Measurements from ENCODE around the gene IRF3.

The IRF3 gene

GRCh38 chr19:49615861-49616260 lies 49.8 kb downstream of the IRF3 start:
- no peak for TF ChIP-seq EZH2phosphoT487 (conservative IDR thresholded peaks at IDR 0.05; ENCODE audit: low read length)
- TF ChIP-seq, protein P1, sequence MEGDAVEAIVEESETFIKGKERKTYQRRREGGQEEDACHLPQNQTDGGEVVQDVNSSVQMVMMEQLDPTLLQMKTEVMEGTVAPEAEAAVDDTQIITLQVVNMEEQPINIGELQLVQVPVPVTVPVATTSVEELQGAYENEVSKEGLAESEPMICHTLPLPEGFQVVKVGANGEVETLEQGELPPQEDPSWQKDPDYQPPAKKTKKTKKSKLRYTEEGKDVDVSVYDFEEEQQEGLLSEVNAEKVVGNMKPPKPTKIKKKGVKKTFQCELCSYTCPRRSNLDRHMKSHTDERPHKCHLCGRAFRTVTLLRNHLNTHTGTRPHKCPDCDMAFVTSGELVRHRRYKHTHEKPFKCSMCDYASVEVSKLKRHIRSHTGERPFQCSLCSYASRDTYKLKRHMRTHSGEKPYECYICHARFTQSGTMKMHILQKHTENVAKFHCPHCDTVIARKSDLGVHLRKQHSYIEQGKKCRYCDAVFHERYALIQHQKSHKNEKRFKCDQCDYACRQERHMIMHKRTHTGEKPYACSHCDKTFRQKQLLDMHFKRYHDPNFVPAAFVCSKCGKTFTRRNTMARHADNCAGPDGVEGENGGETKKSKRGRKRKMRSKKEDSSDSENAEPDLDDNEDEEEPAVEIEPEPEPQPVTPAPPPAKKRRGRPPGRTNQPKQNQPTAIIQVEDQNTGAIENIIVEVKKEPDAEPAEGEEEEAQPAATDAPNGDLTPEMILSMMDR (IDR thresholded peaks at IDR 0.05; ENCODE audit: insufficient read depth, low read length, poor library complexity, severe bottlenecking): no peak
- Histone ChIP-seq H3K9me2 (replicated peaks; ENCODE audit: insufficient read depth, low read length) (no peaks in the 10 kb centered on the region), H4K20me1 (ENCODE audit: low read depth, low read length) (no peaks in the 10 kb centered on the region), H3K36me3 (ENCODE audit: low read length) (no peaks in the 10 kb centered on the region), H3K27ac (ENCODE audit: low read depth, low read length) (no peak overlapping the region), H3K9ac (ENCODE audit: low read length) (no peak overlapping the region), H3K79me2 (ENCODE audit: insufficient read depth, low read length) (peaks cover 8% of the 10 kb centered on the region; the same call in 1 of the 2 replicates), H3K4me2 (ENCODE audit: low read depth, low read length, poor library complexity, severe bottlenecking) (no peak overlapping the region), H3K9me3 (ENCODE audit: insufficient read depth, low read length) (no peaks in the 10 kb centered on the region), H3F3A (ENCODE audit: insufficient read depth) (no peaks in the 10 kb centered on the region), H3K27me3 (ENCODE audit: low read length) (no peaks in the 10 kb centered on the region), H3K4me3 (ENCODE audit: insufficient read depth, low read length, poor library complexity, severe bottlenecking) (no peak overlapping the region), H2AFZ (ENCODE audit: low read depth, low read length, severe bottlenecking) (no peak overlapping the region)

DNA sequence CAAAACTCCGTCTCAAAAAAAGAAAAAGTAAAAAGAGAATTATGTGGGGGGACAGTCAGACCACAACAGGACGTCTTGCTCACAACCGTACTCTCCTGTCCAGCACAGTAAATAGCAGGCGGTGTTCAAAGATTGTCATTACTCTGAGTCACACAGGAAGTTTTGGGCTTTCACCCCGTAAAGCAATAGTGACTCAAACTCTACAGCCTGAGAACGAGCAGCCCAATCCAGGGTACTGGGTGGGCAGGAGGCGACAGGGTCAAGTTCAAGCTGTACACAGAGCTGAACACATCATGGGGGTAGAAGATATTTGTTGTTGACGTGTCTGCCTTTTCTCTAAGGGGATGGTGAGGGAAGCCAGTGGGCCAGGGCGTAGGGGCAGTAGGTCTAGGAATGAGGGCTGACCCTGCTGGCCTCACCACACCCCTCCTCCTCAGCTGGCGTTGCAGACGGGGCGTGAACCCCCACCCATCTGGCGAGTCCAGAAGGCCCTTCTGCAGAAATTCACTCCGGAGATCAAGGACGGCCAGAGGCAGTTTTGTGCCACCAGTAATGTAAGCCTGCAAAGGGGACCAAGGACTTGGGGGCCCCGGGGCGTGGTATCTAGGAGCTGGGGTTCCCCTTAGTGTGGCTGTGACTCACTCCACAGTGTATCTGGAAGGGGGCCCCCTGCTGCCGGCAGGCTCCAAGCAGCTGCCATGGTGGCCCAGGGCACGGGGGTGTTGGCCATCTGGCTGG lies 51.4 kb downstream of the IRF3 start:
- Histone ChIP-seq H3K27me3 (ENCODE audit: low read length) (no peaks in the 10 kb centered on the region), H3F3A (ENCODE audit: insufficient read depth) (no peaks in the 10 kb centered on the region), H3K9me2 (replicated peaks; ENCODE audit: insufficient read depth, low read length) (no peaks in the 10 kb centered on the region), H3K36me3 (ENCODE audit: low read length) (no peaks in the 10 kb centered on the region), H3K79me2 (ENCODE audit: insufficient read depth, low read length) (peaks cover 13% of the 10 kb centered on the region), H3K9me3 (ENCODE audit: insufficient read depth, low read length) (no peaks in the 10 kb centered on the region), H2AFZ (ENCODE audit: low read depth, low read length, severe bottlenecking) (no peak overlapping the region), H3K9ac (ENCODE audit: low read length) (no peak overlapping the region), H3K27ac (ENCODE audit: low read depth, low read length) (no peak overlapping the region), H3K4me3 (ENCODE audit: insufficient read depth, low read length, poor library complexity, severe bottlenecking) (no peak overlapping the region), H3K4me2 (ENCODE audit: low read depth, low read length, poor library complexity, severe bottlenecking) (no peak overlapping the region), H4K20me1 (ENCODE audit: low read depth, low read length) (no peaks in the 10 kb centered on the region)
- no peak for TF ChIP-seq EZH2phosphoT487 (conservative IDR thresholded peaks at IDR 0.05; ENCODE audit: low read length)
- TF ChIP-seq, protein P1 (IDR thresholded peaks at IDR 0.05; ENCODE audit: insufficient read depth, low read length, poor library complexity, severe bottlenecking): no peak

DNA sequence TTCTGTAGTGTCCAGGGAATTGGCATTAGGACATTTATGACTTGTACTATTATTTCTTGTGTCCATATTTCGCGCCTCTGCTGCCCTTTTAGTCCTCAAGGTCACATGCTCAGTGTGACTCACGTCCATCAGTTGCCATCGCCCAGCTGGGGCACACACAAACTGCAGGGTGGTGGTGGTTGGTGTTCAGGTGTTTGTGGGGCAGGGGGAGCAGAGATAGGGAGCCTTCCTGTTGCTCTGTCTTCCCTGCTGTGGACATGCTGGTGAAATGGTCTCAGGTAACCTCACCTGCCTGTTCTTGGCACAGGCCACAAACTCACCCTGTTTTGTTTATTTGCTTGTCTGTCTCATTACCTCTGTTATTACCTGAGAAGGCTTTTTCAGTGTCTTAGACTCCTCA lies 52.3 kb downstream of the IRF3 start:
- Histone ChIP-seq H3K79me2 (ENCODE audit: insufficient read depth, low read length) (peaks cover 18% of the 10 kb centered on the region), H3K9ac (ENCODE audit: low read length) (no peak overlapping the region)

More for the DNA sequence above, 52.3 kb downstream of the IRF3 start:
- H3K9me3 ChIP-seq (ENCODE audit: insufficient read depth, low read length): no peaks in the 10 kb centered on the region
- no peaks in the 10 kb centered on the region for H3K27me3 ChIP-seq (ENCODE audit: low read length)
- no peaks in the 10 kb centered on the region for H3K9me2 ChIP-seq (replicated peaks; ENCODE audit: insufficient read depth, low read length)
- H3K36me3 ChIP-seq (ENCODE audit: low read length): no peaks in the 10 kb centered on the region
- TF ChIP-seq, protein P1 (IDR thresholded peaks at IDR 0.05; ENCODE audit: insufficient read depth, low read length, poor library complexity, severe bottlenecking): no peak
- TF ChIP-seq EZH2phosphoT487 (conservative IDR thresholded peaks at IDR 0.05; ENCODE audit: low read length): no peak
- no peak overlapping the region for H3K4me2 ChIP-seq (ENCODE audit: low read depth, low read length, poor library complexity, severe bottlenecking)
- no peak overlapping the region for H3K4me3 ChIP-seq (ENCODE audit: insufficient read depth, low read length, poor library complexity, severe bottlenecking)
- H4K20me1 ChIP-seq (ENCODE audit: low read depth, low read length): no peaks in the 10 kb centered on the region
- no peaks in the 10 kb centered on the region for H3F3A ChIP-seq (ENCODE audit: insufficient read depth)
- no peak overlapping the region for H2AFZ ChIP-seq (ENCODE audit: low read depth, low read length, severe bottlenecking)
- no peak overlapping the region for H3K27ac ChIP-seq (ENCODE audit: low read depth, low read length)
